Subcutaneous adipose tissue (tissue), 4 donors: ENCODE measurements around the gene PRAF2. TPM values are rescaled to one million over a fixed set of nuclear protein-coding genes. Genes with fewer than 3 reads are reported as not detected.

Experiments used
- CTCF ChIP-seq: fragments of 450-650 bp; IDR thresholded peaks from one replicate; pipeline ENCODE4 v1.5.1; 2016; ENCODE audit warnings: low read depth, mild to moderate bottlenecking, control low read depth, antibody characterized with exemption, moderate library complexity
- total RNA-seq, 4 donors: library from RNA; depleted of rRNA; stranded (reverse); fragments of >200 nt; gene quantifications; one replicate each; pipeline ENCODE4 v1.1.0, GENCODE V29; 2016

PRAF2 gene
- total RNA-seq, 4 donors from 2014 or later = 5.1 to 10.6 (median 9.0) TPM

- TF ChIP-seq CTCF = no peak
These were observed 1.1 kb downstream of the PRAF2 start for GRCh38 chrX:49072712-49073095.

- no peak for TF ChIP-seq CTCF
These were observed 1.7 kb downstream of the PRAF2 start for GRCh38 chrX:49071877-49072711.

GRCh38 chrX:49070988-49071387 is 2.8 kb downstream of the PRAF2 start:
- no peak for TF ChIP-seq CTCF

- TF ChIP-seq CTCF = no peak
These were observed 4.8 kb downstream of the PRAF2 start for GRCh38 chrX:49069038-49069437.

GRCh38 chrX:49067285-49068120 is 6.3 kb downstream of the PRAF2 start:
- no peak for TF ChIP-seq CTCF

- TF ChIP-seq CTCF = no peak
These were observed 7.1 kb downstream of the PRAF2 start for GRCh38 chrX:49066690-49067089.

GRCh38 chrX:49066278-49066677 is 7.5 kb downstream of the PRAF2 start:
- TF ChIP-seq CTCF = no peak
